ENCODE measurements around the gene BCL2L13.

- TF ChIP-seq CTCF (IDR thresholded peaks at IDR 0.05) (no peak), POLR2A (IDR thresholded peaks at IDR 0.05) (peak; percentile 39)
Measured at GRCh38 chr22:17774206-17774925, 135.8 kb downstream of the BCL2L13 start, which contains the start of gene BID.
